NCI-H510A (cell line): ENCODE measurements around the gene PROCA1.
"Not testable (repeated sequence)": the region's sequence is repeated elsewhere in the genome, so short reads cannot be mapped to it uniquely, and the experiment has no call there.

Experiments
- DNase-seq: peaks from one replicate; lab custom pipeline; 2025; lab: John Stamatoyannopoulos, UW

Gene PROCA1

GRCh38 chr17:28667870-28668269 is 43.8 kb downstream of the PROCA1 start:
- no peak for DNase-seq

DNA sequence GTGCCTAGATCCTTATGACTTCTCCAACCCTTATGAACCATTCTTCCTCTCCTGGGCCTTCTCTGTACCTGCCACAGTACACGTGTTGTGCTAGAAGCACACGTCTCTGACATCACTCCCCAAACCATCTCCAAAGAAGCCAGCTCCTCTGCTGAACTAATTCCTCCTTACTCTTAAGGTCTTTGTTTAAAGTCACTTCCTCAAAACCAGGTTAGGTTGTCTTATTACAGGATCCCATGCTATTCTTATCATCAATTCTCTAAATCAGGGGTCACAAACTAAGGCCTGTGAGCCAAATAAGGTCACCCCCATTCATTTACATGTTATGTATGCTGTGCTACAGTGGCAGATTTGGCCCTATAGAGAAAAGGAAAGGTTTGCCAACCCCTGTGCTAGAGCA is 45.7 kb downstream of the PROCA1 start:
- DNase-seq = no peak

DNA sequence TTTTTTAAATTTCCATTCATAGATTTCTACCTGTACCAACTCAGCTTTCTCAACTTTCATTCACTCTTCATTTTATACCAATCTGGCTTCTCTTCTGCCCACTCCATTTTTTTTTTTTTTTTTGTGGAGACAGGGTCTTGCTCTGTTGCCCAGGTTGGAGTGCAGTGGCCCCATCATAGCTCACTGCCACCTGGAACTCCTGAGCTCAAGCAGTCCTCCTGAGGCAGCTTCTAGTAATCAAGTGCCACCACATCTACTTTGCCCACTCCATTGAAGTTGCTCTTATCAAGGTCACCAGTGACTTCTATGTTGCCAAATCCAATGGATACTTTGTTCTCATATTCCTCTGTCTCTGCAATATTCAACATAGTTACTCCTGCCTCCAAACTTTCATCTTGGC is 48.0 kb downstream of the PROCA1 start:
- no peak for DNase-seq

DNA sequence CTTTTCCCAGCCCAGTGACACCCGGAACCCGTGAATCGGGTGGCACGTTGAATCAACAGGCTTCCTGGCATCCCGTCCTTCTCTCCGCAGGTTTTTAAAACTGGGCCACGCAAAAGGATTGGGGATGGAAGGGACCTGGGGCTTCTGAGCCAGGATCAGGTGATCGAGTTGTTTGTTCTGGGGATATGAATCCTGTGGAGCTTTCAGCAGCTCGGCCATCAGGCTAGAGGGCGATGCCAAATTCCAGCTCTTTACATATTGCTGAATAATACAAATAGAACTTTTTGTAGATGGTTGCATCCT is 49.2 kb downstream of the PROCA1 start:
- DNase-seq = no peak

DNA sequence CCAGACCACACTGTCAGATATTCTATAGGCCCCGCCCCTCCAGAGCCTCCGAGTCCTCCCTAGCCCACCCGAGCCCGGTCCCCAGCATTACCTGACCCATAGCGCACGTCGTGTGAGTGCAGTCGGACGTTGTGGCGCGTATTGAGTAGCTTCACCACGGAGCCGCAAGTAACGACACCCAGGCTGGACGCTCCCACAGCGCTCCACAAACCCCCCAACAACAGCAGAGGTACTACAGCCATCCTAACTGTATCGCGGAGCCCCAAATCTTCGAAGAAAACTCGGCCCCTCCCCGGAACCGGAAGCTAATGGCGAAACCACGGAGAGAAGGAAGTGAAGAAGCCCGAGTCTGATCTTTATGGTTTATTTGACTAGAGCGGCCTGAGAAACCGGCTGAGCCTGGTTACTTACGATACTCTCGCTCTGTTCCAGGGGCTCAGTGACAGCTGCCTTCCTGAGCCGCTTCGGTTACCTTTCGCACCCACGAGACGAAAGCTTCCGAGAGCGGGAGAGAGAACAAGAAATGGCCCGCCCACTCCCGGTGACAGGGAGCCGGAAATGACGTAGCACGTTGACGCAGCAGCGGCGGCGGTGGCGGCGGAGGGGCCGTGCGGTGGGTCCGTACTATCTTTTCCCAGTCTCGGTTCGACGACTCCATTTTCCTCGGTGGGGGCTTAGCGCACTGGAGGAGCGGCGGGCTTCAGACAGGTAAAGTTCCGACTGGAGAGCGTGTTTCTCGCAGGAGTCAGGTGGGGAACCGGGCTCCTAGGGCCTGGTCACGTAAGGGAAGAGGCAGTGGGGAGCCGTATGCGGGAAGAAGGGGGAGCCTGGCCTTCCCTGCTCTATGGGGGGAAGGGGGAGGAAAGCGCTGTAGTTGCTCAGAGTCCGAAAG is 49.8 kb downstream of the PROCA1 start, which contains the start of the genes SDF2 and SUPT6H:
Gene SDF2, minus strand, starts transcription at position 272 of the 892 bp plus-strand sequence. Its CDS starts 30 bp downstream, at position 242.
Gene SUPT6H, plus strand, starts transcription at position 571 of the 892 bp plus-strand sequence. CDS start 11,197 bp downstream, outside the sequence.
- peak; percentile 82 for DNase-seq

GRCh38 chr17:28659497-28659881 is 52.2 kb downstream of the PROCA1 start:
- DNase-seq = not testable (repeated sequence)

- not testable (repeated sequence) for DNase-seq
Observed at GRCh38 chr17:28658766-28659496, 52.8 kb downstream of the PROCA1 start.

DNA sequence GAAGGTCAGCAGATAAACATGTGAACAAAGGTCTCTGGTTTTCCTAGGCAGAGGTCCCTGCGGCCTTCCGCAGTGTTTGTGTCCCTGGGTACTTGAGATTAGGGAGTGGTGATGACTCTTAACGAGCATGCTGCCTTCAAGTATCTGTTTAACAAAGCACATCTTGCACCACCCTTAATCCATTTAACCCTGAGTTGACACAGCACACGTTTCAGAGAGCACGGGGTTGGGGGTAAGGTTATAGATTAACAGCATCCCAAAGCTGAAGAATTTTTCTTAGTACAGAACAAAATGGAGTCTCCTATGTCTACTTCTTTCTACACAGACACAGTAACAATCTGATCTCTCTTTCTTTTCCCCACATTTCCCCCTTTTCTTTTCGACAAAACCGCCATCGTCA is 53.3 kb downstream of the PROCA1 start:
- not testable (repeated sequence) for DNase-seq

GRCh38 chr17:28657756-28658155 is 53.9 kb downstream of the PROCA1 start:
- no peak for DNase-seq

- DNase-seq = no peak
Observed at GRCh38 chr17:28655160-28655559, 56.5 kb downstream of the PROCA1 start.
